HG03469 (cell line): ENCODE results near the gene PGM2L1.

Experiments
- ATAC-seq: cut with Tn5 transposase; IDR thresholded peaks from one replicate; pipeline ENCODE4 v1.9.1; 2021; ENCODE audit warnings: mild to moderate bottlenecking, moderate library complexity, moderate number of reproducible peaks; ENCODE audit not compliant: unreplicated experiment

The PGM2L1 gene

GRCh38 chr11:74307434-74307833 lies 90.8 kb downstream of the PGM2L1 start:
- ATAC-seq = no peak

- ATAC-seq = no peak
These were observed 91.6 kb downstream of the PGM2L1 start for GRCh38 chr11:74306435-74307175.

- no peak for ATAC-seq
These were observed 99.2 kb downstream of the PGM2L1 start for GRCh38 chr11:74299015-74299414.

- no peak for ATAC-seq
These were observed 100.7 kb downstream of the PGM2L1 start for GRCh38 chr11:74297484-74297883.

- no peak for ATAC-seq
These were observed 109.3 kb downstream of the PGM2L1 start for GRCh38 chr11:74288911-74289310.

GRCh38 chr11:74288161-74288560 lies 110.1 kb downstream of the PGM2L1 start:
- no peak for ATAC-seq

- ATAC-seq = no peak
These were observed 113.8 kb downstream of the PGM2L1 start for GRCh38 chr11:74284466-74284865.

GRCh38 chr11:74283580-74284180 lies 114.6 kb downstream of the PGM2L1 start:
- no peak for ATAC-seq

- no peak for ATAC-seq
These were observed 115.3 kb downstream of the PGM2L1 start for GRCh38 chr11:74282914-74283371.

- no peak for ATAC-seq
These were observed 115.8 kb downstream of the PGM2L1 start for GRCh38 chr11:74282421-74282820.

- no peak for ATAC-seq
These were observed 117.7 kb downstream of the PGM2L1 start for GRCh38 chr11:74280494-74280893.
